OCI-LY1 (cell line): ENCODE measurements around the gene GRPEL2.

Experiments
- H2AFZ ChIP-seq: fragments of 200-600 bp; sonication (generic), shearing (Covaris generic); 2 replicates; pipeline ENCODE4 v1.6.0; 2014; ENCODE audit warnings: antibody characterized with exemption, mild to moderate bottlenecking, low read length
- H3F3A ChIP-seq: fragments of 200-600 bp; sonication (generic), shearing (Covaris generic); 2 replicates; pipeline ENCODE4 v1.6.0; 2014; ENCODE audit warnings: mild to moderate bottlenecking, antibody characterized with exemption, low read length, moderate library complexity; ENCODE audit not compliant: insufficient read depth
- H3K27ac ChIP-seq: fragments of 200-600 bp; sonication (generic); 2 replicates; pipeline ENCODE4 v1.5.1; 2014; ENCODE audit warnings: low read length, mixed run types, mild to moderate bottlenecking, low read depth; ENCODE audit not compliant: poor library complexity, severe bottlenecking
- H3K27me3 ChIP-seq: fragments of 200-600 bp; sonication (generic); 2 replicates; pipeline ENCODE4 v1.6.0; 2014; ENCODE audit warnings: antibody characterized with exemption, mild to moderate bottlenecking, low read length, moderate library complexity; ENCODE audit not compliant: insufficient read depth
- H3K36me3 ChIP-seq: fragments of 200-600 bp; sonication (generic); 2 replicates; pipeline ENCODE4 v1.6.1; 2014; ENCODE audit warnings: mild to moderate bottlenecking, antibody characterized with exemption, low read length, moderate library complexity, mixed read lengths; ENCODE audit not compliant: insufficient read depth
- H3K4me1 ChIP-seq: fragments of 200-600 bp; sonication (generic); 2 replicates; pipeline ENCODE4 v1.5.1; 2014; ENCODE audit warnings: mild to moderate bottlenecking, low read length, moderate library complexity; ENCODE audit not compliant: insufficient read depth, severe bottlenecking
- H3K4me2 ChIP-seq: fragments of 200-600 bp; sonication (generic), shearing (Covaris generic); 2 replicates; pipeline ENCODE4 v1.6.1; 2014; ENCODE audit warnings: low read length
- H3K4me3 ChIP-seq: fragments of 200-600 bp; sonication (generic); 2 replicates; pipeline ENCODE4 v1.5.1; 2014; ENCODE audit warnings: low read length, low read depth, mild to moderate bottlenecking, mixed read lengths; ENCODE audit not compliant: poor library complexity, severe bottlenecking
- H3K79me2 ChIP-seq: fragments of 200-600 bp; shearing (Covaris generic); 2 replicates; pipeline ENCODE4 v1.6.1; 2016; ENCODE audit warnings: mixed run types, low read length, mixed read lengths; ENCODE audit not compliant: insufficient read depth
- H3K9ac ChIP-seq: fragments of 200-600 bp; sonication (generic), shearing (Covaris generic); 2 replicates; pipeline ENCODE4 v1.6.1; 2014; ENCODE audit warnings: mild to moderate bottlenecking, low read length, mixed read lengths
- H3K9me2 ChIP-seq: fragments of 200-600 bp; sonication (generic), shearing (Covaris generic); 2 replicates; pipeline ENCODE4 v1.6.1; 2014; ENCODE audit warnings: low read depth, mild to moderate bottlenecking, low read length, mixed read lengths
- H3K9me3 ChIP-seq: fragments of 200-600 bp; shearing (Covaris generic); 2 replicates; pipeline ENCODE4 v1.6.1; 2014; ENCODE audit warnings: low read length, mixed read lengths
- H4K20me1 ChIP-seq: fragments of 200-600 bp; sonication (generic), shearing (Covaris generic); 2 replicates; pipeline ENCODE4 v1.6.0; 2016; ENCODE audit warnings: mild to moderate bottlenecking, low read length; ENCODE audit not compliant: insufficient read depth
- EZH2 ChIP-seq: fragments of 200-600 bp; sonication (generic), shearing (Covaris generic); IDR thresholded peaks from 2 replicates; pipeline ENCODE4 v1.8.0; 2017; ENCODE audit warnings: borderline replicate concordance, mixed run types, mild to moderate bottlenecking, antibody characterized with exemption, low read length, moderate library complexity, mixed read lengths
- TF ChIP-seq, protein P1 (sequence below): fragments of 200-600 bp; sonication (generic), shearing (Covaris generic); IDR thresholded peaks from 2 replicates; pipeline ENCODE4 v1.5.1; 2017; ENCODE audit warnings: mild to moderate bottlenecking, antibody characterized with exemption, low read length, moderate library complexity, mixed read lengths

Gene GRPEL2

DNA sequence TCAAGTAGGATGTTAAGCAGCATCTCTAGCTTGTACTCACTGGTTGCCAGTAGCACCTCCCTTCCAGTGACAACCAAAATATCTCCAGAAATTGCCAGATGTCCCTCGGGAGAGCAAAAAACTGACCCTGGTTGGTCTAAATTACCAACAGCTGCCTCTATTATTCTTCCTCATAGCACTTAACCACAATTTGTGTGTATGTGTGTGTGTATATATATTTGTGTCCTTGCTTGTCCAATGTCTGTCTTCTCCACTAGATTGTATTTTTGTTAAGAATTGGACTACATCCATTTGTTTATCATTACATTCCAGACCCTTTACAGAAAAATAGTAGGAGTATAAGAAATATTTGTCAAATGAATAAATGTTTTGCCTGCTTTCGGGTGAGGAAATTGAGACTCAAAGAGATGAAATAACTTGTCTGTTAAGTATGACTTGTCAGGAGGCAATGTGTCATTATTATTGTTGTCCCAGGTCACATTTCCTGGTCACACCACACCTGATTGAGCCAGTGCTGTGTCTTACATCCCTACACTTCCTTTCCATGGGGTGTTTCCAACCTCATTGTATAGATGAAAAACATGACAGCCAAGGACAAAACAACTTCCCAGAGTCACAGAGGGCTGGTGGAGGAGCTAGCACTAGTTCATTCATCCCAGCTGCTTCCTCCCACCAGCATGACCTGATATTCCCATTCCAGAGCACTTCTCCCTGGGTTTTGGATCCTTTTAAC is 11.4 kb upstream of the GRPEL2 start:
- no peak overlapping the region for H3K27ac ChIP-seq
- no peak overlapping the region for H3K4me3 ChIP-seq
- no peak overlapping the region for H3K9ac ChIP-seq
- TF ChIP-seq EZH2, result no peak
- TF ChIP-seq, protein P1, sequence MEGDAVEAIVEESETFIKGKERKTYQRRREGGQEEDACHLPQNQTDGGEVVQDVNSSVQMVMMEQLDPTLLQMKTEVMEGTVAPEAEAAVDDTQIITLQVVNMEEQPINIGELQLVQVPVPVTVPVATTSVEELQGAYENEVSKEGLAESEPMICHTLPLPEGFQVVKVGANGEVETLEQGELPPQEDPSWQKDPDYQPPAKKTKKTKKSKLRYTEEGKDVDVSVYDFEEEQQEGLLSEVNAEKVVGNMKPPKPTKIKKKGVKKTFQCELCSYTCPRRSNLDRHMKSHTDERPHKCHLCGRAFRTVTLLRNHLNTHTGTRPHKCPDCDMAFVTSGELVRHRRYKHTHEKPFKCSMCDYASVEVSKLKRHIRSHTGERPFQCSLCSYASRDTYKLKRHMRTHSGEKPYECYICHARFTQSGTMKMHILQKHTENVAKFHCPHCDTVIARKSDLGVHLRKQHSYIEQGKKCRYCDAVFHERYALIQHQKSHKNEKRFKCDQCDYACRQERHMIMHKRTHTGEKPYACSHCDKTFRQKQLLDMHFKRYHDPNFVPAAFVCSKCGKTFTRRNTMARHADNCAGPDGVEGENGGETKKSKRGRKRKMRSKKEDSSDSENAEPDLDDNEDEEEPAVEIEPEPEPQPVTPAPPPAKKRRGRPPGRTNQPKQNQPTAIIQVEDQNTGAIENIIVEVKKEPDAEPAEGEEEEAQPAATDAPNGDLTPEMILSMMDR, result no peak
- no peaks in the 10 kb centered on the region for H4K20me1 ChIP-seq
- 0 out of 2 replicates have a peak, but pooled peaks cover 3% of the 10 kb centered on the region for H3K27me3 ChIP-seq
- no peaks in the 10 kb centered on the region for H3K9me2 ChIP-seq
- no peaks in the 10 kb centered on the region for H3F3A ChIP-seq
- H3K36me3 ChIP-seq, result no peaks in the 10 kb centered on the region
- no peaks in the 10 kb centered on the region for H3K79me2 ChIP-seq
- no peaks in the 10 kb centered on the region for H3K4me1 ChIP-seq
- H2AFZ ChIP-seq, result no peak overlapping the region
- no peaks in the 10 kb centered on the region for H3K9me3 ChIP-seq
- no peak overlapping the region for H3K4me2 ChIP-seq

DNA sequence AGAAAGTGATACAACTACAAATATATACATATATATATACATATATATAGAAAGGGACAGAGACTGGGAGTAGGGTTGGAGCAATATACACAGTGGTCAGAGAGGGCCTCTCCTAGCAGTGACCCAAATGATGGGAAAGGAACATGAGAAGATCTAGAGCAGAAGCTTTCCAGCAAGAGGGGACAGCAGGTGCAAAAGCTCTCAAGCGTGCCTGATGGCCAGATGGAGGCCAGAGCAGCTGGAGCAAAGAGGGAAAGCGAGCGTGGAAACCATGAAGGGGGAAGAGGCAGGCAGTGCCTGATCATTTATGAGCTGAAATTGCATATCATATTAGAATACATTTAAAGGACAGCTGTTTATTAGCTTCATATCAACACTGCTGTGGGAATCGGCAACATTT is 7.6 kb upstream of the GRPEL2 start:
- H4K20me1 ChIP-seq, result no peaks in the 10 kb centered on the region
- TF ChIP-seq EZH2, result no peak
- TF ChIP-seq, protein P1, result no peak
- H3K4me2 ChIP-seq, result no peak overlapping the region
- no peaks in the 10 kb centered on the region for H3K79me2 ChIP-seq
- no peak overlapping the region for H3K4me3 ChIP-seq
- no peaks in the 10 kb centered on the region for H3F3A ChIP-seq
- no peaks in the 10 kb centered on the region for H3K27me3 ChIP-seq
- H3K9ac ChIP-seq, result no peak overlapping the region
- H2AFZ ChIP-seq, result no peak overlapping the region
- no peaks in the 10 kb centered on the region for H3K9me2 ChIP-seq
- no peaks in the 10 kb centered on the region for H3K4me1 ChIP-seq
- H3K9me3 ChIP-seq, result no peaks in the 10 kb centered on the region
- H3K36me3 ChIP-seq, result no peaks in the 10 kb centered on the region
- H3K27ac ChIP-seq, result no peak overlapping the region

DNA sequence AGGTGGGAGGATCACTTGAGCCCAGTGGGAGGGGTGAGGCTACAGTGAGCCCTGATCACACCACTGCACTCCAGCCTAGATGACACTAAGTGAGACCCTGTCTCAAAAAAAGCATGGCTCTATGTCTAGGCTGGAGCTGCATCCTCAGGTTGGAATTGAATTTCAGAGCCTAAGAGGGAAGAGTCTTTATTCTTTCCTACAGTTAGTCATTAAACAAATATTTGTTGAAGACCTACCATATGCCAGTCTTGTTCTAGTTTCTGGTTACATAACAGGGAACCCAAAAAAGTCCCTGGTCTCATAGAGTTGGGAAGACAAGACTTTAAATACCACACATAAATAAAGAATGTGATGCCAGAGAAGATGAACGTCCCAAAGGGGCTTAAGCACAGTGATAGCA is 6.9 kb upstream of the GRPEL2 start:
- no peaks in the 10 kb centered on the region for H3K36me3 ChIP-seq
- no peaks in the 10 kb centered on the region for H3K9me2 ChIP-seq
- H3F3A ChIP-seq, result no peaks in the 10 kb centered on the region
- no peak overlapping the region for H2AFZ ChIP-seq
- H3K79me2 ChIP-seq, result no peaks in the 10 kb centered on the region
- H4K20me1 ChIP-seq, result no peaks in the 10 kb centered on the region
- H3K9ac ChIP-seq, result no peak overlapping the region
- H3K4me2 ChIP-seq, result no peak overlapping the region
- no peak overlapping the region for H3K4me3 ChIP-seq
- no peaks in the 10 kb centered on the region for H3K9me3 ChIP-seq
- no peaks in the 10 kb centered on the region for H3K27me3 ChIP-seq
- H3K4me1 ChIP-seq, result no peaks in the 10 kb centered on the region
- TF ChIP-seq, protein P1, result no peak
- no peak for TF ChIP-seq EZH2
- no peak overlapping the region for H3K27ac ChIP-seq
